Measurements from ENCODE around the gene BCOR.

DNA sequence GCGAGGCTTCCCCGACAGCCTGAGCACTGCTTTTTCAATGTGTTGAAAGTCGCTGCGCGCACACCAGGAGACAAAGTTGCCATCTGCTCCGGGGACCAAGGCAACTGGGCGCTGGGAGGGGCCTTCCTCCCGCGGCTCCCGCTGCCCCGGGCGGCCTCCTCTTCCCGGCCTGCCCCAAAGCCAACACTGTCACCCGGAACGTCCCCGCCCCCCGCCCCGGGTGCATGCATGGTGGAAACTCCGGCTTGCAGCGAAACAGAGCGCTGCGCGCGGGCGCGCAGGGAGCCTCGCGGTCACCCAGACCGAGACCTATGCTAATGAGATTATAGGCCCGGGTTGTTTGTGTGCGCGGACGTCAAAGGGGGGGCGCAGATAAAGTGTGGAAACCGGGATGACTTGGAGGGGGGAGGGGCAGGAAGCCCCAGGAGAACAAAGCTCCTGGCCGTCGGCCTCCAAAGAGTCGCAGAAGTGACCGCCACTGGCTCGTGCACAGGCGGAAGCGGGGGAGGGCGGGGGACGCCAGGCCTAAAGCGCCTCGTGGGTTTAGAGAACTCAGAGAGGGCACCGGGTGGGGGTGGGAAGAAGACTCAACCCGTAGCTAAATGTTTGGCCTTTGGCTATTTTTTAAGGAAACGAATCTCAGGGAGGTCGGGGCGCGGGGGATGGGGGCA is 88.8 kb downstream of the BCOR start:
- TF ChIP-seq EZH2phosphoT487 (IDR thresholded peaks at IDR 0.05; ENCODE audit: insufficient read depth, low read depth), result no peak
- TF ChIP-seq EZH2 (IDR thresholded peaks at IDR 0.05; ENCODE audit: insufficient read depth, poor library complexity, severe bottlenecking), result no peak

Measured in GM23248 (cell line).